NK-92 (cell line): Measurements from ENCODE around the gene LTA.

Experiments
- DNase-seq: peaks from one replicate; lab custom pipeline; 2025; ENCODE audit not compliant: unreplicated experiment; lab: John Stamatoyannopoulos, UW

LTA gene

GRCh38 chr6:31569861-31570536, 2.1 kb upstream of the LTA start:
- DNase-seq = no peak

DNA sequence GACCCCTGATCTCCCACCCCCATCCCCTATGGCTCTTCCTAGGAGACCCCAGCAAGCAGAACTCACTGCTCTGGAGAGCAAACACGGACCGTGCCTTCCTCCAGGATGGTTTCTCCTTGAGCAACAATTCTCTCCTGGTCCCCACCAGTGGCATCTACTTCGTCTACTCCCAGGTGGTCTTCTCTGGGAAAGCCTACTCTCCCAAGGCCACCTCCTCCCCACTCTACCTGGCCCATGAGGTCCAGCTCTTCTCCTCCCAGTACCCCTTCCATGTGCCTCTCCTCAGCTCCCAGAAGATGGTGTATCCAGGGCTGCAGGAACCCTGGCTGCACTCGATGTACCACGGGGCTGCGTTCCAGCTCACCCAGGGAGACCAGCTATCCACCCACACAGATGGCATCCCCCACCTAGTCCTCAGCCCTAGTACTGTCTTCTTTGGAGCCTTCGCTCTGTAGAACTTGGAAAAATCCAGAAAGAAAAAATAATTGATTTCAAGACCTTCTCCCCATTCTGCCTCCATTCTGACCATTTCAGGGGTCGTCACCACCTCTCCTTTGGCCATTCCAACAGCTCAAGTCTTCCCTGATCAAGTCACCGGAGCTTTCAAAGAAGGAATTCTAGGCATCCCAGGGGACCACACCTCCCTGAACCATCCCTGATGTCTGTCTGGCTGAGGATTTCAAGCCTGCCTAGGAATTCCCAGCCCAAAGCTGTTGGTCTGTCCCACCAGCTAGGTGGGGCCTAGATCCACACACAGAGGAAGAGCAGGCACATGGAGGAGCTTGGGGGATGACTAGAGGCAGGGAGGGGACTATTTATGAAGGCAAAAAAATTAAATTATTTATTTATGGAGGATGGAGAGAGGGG, 1.4 kb downstream of the LTA start:
- no peak for DNase-seq

- DNase-seq = no peak
These were observed 2.3 kb downstream of the LTA start for GRCh38 chr6:31574106-31575061.

GRCh38 chr6:31575335-31575901, 3.3 kb downstream of the LTA start, which contains the start of gene TNF:
Gene TNF (plus strand): TSS chr6:31575565. CDS start chr6:31575742, 177 bp downstream.
- no peak for DNase-seq

GRCh38 chr6:31575952-31576685, 4.0 kb downstream of the LTA start:
- no peak for DNase-seq

- no peak for DNase-seq
These were observed 4.9 kb downstream of the LTA start for GRCh38 chr6:31576897-31577578.

DNA sequence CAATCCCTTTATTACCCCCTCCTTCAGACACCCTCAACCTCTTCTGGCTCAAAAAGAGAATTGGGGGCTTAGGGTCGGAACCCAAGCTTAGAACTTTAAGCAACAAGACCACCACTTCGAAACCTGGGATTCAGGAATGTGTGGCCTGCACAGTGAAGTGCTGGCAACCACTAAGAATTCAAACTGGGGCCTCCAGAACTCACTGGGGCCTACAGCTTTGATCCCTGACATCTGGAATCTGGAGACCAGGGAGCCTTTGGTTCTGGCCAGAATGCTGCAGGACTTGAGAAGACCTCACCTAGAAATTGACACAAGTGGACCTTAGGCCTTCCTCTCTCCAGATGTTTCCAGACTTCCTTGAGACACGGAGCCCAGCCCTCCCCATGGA, 5.5 kb downstream of the LTA start:
- DNase-seq = no peak

DNA sequence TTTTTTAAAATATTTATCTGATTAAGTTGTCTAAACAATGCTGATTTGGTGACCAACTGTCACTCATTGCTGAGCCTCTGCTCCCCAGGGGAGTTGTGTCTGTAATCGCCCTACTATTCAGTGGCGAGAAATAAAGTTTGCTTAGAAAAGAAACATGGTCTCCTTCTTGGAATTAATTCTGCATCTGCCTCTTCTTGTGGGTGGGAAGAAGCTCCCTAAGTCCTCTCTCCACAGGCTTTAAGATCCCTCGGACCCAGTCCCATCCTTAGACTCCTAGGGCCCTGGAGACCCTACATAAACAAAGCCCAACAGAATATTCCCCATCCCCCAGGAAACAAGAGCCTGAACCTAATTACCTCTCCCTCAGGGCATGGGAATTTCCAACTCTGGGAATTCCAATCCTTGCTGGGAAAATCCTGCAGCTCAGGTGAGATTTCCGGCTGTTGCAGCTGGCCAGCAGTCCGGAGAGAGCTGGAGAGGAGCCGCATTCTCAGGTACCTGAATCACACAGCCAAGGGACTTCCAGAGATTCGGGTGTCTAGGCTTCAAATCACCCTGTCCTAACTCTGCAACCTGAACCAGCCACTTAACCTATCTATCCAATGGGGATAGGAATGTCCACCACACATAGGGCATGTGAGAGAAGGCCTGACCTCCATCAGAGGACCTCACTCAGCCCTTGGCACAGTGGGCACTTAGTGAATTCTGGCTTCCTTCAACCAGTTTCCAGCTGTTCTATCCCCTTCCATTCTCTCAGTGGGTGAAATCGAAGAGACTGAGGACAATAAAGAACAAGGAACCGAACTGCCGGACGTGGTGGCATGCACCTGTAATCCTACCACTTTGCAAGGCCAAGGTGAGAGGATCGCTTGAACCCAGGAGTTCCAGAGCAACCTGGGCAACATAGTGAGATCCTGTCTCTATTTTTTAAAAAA, 6.4 kb downstream of the LTA start:
- no peak for DNase-seq

GRCh38 chr6:31579119-31579505, 7.0 kb downstream of the LTA start:
- DNase-seq = no peak

DNA sequence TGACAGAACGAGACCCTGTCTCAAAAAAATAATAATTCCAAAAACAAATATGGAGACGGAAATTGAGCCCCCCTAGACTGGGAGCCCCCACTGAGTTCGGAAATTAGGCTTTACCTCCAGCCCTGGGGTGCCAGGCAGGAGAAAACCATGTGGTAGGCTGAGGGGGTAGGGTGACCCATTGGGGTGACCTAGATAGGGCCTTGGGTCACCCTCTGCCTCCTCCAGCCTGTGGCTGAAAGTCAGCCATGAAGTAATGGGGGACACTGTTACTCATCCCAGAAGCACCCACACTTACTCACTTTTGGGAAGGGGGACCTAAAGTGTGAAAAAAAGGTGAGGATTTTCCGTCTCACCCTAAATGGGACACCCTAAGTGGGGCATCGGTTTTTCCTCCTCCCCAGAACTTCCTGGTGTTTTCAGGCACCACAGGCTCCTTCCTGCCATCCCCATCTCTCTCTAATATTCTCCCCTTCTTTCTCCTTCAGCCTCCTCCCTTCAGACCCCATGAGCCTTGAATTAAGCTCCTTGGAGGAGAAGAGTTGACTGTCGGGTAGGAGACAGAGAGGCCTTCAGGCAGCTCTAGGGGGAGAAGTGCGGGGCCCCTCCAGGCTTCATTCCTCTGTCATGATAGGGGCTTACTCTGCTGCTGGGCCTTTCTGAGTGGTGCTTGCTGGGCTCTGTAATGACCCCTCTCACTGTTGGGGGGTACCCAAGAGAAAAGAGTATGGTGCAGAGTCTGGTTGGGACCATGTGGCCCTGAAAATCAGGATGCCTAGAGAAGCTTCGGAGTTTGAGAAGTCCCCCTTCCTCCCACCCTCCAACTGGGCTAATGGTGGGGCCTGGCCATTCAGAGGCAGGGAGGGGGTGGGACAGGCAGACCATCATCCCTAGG, 7.7 kb downstream of the LTA start:
- no peak for DNase-seq

- no peak for DNase-seq
These were observed 8.3 kb downstream of the LTA start for GRCh38 chr6:31580438-31580740.

DNA sequence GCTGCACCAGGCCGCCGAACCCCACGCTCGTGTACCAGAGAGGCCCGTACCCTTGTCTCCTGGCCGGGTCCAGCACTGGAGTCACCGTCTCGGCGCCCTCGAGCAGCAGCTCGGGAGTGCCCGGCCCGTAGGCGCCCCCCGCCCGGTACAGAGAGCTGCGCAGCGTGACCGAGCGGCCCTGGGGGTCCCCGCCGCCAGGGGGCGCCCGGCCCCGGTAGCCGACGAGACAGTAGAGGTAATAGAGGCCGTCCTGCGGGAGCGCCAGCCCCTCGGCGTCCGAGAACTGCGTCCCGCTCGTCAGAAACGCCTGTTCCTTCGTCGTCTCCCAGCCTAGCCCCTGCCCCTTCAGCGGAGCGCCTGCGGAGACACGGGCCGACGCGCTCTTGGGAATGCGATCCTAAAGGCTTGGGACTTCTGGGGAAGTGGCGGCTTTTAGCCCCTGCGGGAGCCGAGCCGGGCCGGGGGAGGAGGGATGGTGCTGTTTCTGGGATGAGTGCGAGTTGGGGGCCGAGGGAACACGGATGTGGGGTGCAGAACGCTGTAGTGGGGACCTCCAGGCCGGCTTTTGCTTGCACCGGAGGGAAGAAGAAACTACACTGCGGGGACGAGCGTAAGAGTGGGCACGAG, 8.8 kb downstream of the LTA start:
- no peak for DNase-seq

DNA sequence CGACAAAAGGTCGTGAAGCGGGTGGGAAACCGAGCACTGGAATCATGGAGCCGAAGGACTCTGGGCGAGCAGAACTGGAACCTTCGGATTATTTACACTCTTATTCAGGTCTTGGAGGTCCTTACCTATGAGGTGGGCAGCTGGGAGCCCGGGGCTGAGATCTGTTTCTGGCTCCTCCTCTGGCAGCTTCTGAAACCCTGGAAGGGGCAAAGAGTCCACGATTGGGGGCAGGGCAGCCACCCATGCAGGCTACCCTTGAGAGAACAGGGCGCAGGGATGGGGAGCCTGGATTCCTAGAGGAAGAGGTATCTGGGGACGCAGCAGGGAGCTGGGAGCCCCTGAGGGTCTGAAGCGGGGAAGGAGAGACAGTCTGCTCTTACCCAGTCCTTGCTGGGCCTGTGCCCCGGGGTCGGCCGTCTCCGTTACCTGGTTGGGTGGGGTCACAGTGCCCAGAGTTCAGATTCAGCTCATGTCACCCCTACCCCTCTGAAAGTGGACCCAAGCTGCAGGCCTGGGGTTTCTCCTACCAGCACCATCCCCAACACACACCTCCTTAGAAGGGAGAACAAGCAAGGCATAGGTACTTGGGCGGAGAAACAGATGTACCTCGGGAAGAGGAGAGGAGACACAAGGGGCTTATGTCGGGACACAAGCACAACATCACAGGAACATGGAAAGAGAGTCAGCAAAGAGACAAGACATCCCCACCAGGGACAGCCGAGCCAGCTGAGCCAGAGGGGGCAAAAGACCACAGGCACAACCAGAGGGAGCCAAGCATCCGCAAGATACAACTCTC, 9.5 kb downstream of the LTA start:
- DNase-seq = no peak

DNA sequence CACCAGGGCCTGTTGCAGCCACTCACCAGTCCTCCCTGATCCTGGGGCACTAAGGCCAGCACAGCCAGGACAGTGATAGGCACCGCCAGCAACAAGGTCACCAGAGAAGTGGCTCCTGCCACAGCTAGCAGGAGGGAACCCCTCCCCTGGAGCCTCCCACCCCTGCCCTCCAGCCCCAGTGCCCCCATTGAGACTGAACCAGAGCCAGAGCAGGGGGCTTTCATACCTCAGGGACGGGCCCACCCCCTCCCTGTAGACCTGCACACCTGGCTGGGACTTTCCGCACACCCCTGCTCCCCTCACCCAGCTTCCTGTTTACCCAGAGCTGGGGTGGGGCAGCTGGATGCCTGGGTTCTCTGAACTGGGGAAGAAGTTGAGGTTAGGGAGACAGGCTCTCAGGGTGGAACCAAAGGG, 10.1 kb downstream of the LTA start, which contains the start of gene LTB:
TSS of gene LTB (minus strand) at position 195 of the 414 bp plus-strand sequence. CDS start at position 188, 7 bp downstream.
- DNase-seq = no peak

- DNase-seq = no peak
These were observed 13.4 kb downstream of the LTA start for GRCh38 chr6:31585491-31585890.

DNA sequence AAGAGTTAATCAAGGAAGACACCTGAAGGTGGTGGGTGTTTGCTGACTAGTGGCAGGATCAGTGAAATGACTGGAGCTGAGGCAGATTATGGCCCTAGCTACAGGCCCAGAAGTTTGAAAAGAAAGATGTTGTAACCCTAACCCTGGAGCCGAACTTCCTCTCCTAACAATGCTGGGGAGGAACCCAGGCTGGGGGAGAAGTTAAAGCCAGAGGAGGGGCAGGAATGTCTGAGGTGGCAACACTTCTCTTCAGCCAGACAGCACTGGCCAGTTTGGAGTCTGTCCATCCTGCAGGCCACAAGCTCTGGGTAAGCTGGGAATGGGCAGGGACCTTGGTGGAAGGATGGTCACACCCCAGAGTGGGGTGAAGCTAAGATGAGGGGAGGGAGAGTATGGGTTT, 13.9 kb downstream of the LTA start, which contains the start of gene LST1:
TSS of gene LST1 (plus strand) at position 270 of the 400 bp plus-strand sequence. CDS start 1,023 bp downstream, outside the sequence.
- DNase-seq = no peak
